K562 (cell line): ENCODE measurements around the gene SGIP1. TPM values are rescaled to one million over a fixed set of nuclear protein-coding genes. Genes with fewer than 3 reads are reported as not detected.

Experiments used
- ATAC-seq: fragments of 200-7000 bp; cut with Tn5 transposase; 3 replicates; pipeline ENCODE4 v1.9.1; 2020; ENCODE audit warnings: moderate library complexity
- BruUV-seq: library from RNA; stranded (reverse); fragments of 400-500 nt; replicated peaks from 2 replicates; lab custom pipeline; 2021; lab: Mats Ljungman, UMichigan
- CTCF ChIA-PET: fragments of 300-600 bp; formaldehyde crosslinking; extraction: SDS; loops from one replicate; lab custom pipeline; 2021; ENCODE audit warnings: low intra/inter-chr PET ratio; lab: Yijun Ruan, JAX
- POLR2A ChIA-PET: fragments of 300-600, 350-650 bp; sonication (Branson Sonifier 250); formaldehyde crosslinking; extraction: SDS; loops from one replicate; lab custom pipeline; 2021; ENCODE audit warnings: antibody characterized with exemption, inconsistent platforms; lab: Yijun Ruan, JAX
- DNase-seq, 4 experiments: peaks; one replicate each; pipeline versions ENCODE4 v3.0.0 to v3.0.0-alpha.2; 2011 to 2018; ENCODE audit warnings: low spot score in 3 of 4, mixed read lengths in 3 of 4; ENCODE audit errors: extremely low read depth in 1 of 4
- FAIRE-seq: peaks from 2 replicates; lab custom pipeline; 2011; peaks lifted over from hg19 to GRCh38; lab: Jason Lieb, UNC
- H2AFZ ChIP-seq: 2 replicates; pipeline ENCODE4 v1.6.0; 2011; ENCODE audit warnings: low read depth, low read length, control low read depth, inconsistent platforms
- H3K27ac ChIP-seq: fragments of 200-600 bp; 3 replicates; pipeline ENCODE4 v1.8.0; 2011; ENCODE audit warnings: low read depth, mild to moderate bottlenecking, control low read depth, inconsistent platforms, low read length, moderate library complexity, mixed read lengths; ENCODE audit errors: extremely low read depth
- H3K27me3 ChIP-seq, 2 experiments: fragments of 300-600 bp in 1 of 2; 2 replicates in 1 of 2; 3 replicates in 1 of 2; pipeline versions ENCODE4 v1.6.0 to v1.8.0; 2011; ENCODE audit warnings: inconsistent platforms in 2 of 2, low read length in 2 of 2, mild to moderate bottlenecking in 1 of 2, mixed read lengths in 1 of 2, moderate library complexity in 1 of 2; ENCODE audit not compliant: control insufficient read depth in 2 of 2, insufficient read depth in 2 of 2
- H3K36me3 ChIP-seq: fragments of 300-600 bp; 3 replicates; pipeline ENCODE4 v1.8.0; 2011; ENCODE audit warnings: mild to moderate bottlenecking, low read length, inconsistent platforms; ENCODE audit not compliant: control insufficient read depth, insufficient read depth
- H3K4me1 ChIP-seq, 2 experiments: fragments of 200-600 bp in 1 of 2; replicated peaks in 1 of 2; 2 replicates in 1 of 2; 3 replicates in 1 of 2; pipeline versions ENCODE4 v1.5.1 to v1.8.0; 2011; ENCODE audit warnings: inconsistent platforms in 2 of 2, low read length in 2 of 2, mild to moderate bottlenecking in 1 of 2, mixed read lengths in 1 of 2, moderate library complexity in 1 of 2; ENCODE audit not compliant: control insufficient read depth in 2 of 2, insufficient read depth in 2 of 2
- H3K4me2 ChIP-seq: 2 replicates; pipeline ENCODE4 v1.6.1; 2011; ENCODE audit warnings: low read length, control low read depth, inconsistent platforms, mixed read lengths; ENCODE audit not compliant: insufficient read depth
- H3K4me3 ChIP-seq: fragments of 200-600 bp; sonication (generic), shearing (Covaris generic); 2 replicates; pipeline ENCODE4 v1.5.1; 2016; ENCODE audit warnings: control low read depth, inconsistent platforms
- H3K79me2 ChIP-seq: fragments of 200-600 bp; 3 replicates; pipeline ENCODE4 v1.8.0; 2011; ENCODE audit warnings: low read length, inconsistent platforms; ENCODE audit not compliant: control insufficient read depth, insufficient read depth
- H3K9ac ChIP-seq, 2 experiments: 2 replicates each; pipeline versions ENCODE4 v1.6.0 to v1.6.1; 2011; ENCODE audit warnings: low read depth in 2 of 2, low read length in 2 of 2, control low read depth in 1 of 2, inconsistent platforms in 1 of 2, mild to moderate bottlenecking in 1 of 2, mixed read lengths in 1 of 2; ENCODE audit not compliant: insufficient read depth in 1 of 2
- H3K9me1 ChIP-seq: one replicate; pipeline ENCODE4 v1.6.0; 2011; ENCODE audit warnings: inconsistent platforms, mild to moderate bottlenecking, low read length, moderate library complexity; ENCODE audit not compliant: control insufficient read depth, insufficient read depth
- H3K9me3 ChIP-seq: replicated peaks from 2 replicates; pipeline ENCODE4 v1.5.1; 2011; ENCODE audit warnings: low read depth, low read length, inconsistent platforms; ENCODE audit not compliant: control insufficient read depth, insufficient read depth
- H4K20me1 ChIP-seq: replicated peaks from 2 replicates; pipeline ENCODE4 v1.6.1; 2011; ENCODE audit warnings: low read length, inconsistent platforms, mixed read lengths; ENCODE audit not compliant: control insufficient read depth, insufficient read depth
- ATF6 ChIP-seq: sonication (generic); formaldehyde crosslinking; IDR thresholded peaks from 2 replicates; pipeline ENCODE4 v1.4.0; 2020; ENCODE audit warnings: mild to moderate bottlenecking, missing genetic modification reagents
- FOXP1 ChIP-seq: sonication (generic); formaldehyde crosslinking; IDR thresholded peaks from 2 replicates; pipeline ENCODE4 v1.8.0; 2022; ENCODE audit warnings: mild to moderate bottlenecking, missing genetic modification reagents
- FUS ChIP-seq: fragments of 200-400 bp; formaldehyde crosslinking; optimal IDR thresholded peaks from 2 replicates; pipeline ENCODE3; 2017; ENCODE audit warnings: low read depth, low read length
- KAT7 ChIP-seq: sonication (generic); formaldehyde crosslinking; IDR thresholded peaks from 2 replicates; pipeline ENCODE4 v1.8.0; 2022; ENCODE audit warnings: missing genetic modification reagents, mild to moderate bottlenecking, borderline replicate concordance
- L3MBTL2 ChIP-seq: fragments of 450-650 bp; IDR thresholded peaks from 2 replicates; pipeline ENCODE4 v1.6.1; 2016; ENCODE audit warnings: mild to moderate bottlenecking, moderate library complexity
- NFE2 ChIP-seq: IDR thresholded peaks from 2 replicates; pipeline ENCODE4 v1.6.1; 2014; ENCODE audit warnings: antibody characterized with exemption, low read depth
- PTTG1 ChIP-seq: fragments of 450-650 bp; IDR thresholded peaks from 2 replicates; pipeline ENCODE4 v1.6.1; 2016; ENCODE audit warnings: low read depth, mild to moderate bottlenecking, missing genetic modification characterization, missing compliant biosample characterization
- SNAPC5 ChIP-seq: fragments of 250-450 bp; sonication (Bioruptor Pico); IDR thresholded peaks from 2 replicates; pipeline ENCODE4 v1.8.0; 2021; ENCODE audit warnings: moderate library complexity, mild to moderate bottlenecking, inconsistent platforms
- SOX6 ChIP-seq: fragments of 450-650 bp; IDR thresholded peaks from 2 replicates; pipeline ENCODE4 v1.6.1; 2014; ENCODE audit warnings: mild to moderate bottlenecking
- SPI1 ChIP-seq: IDR thresholded peaks from 2 replicates; pipeline ENCODE4 v1.6.1; 2011; ENCODE audit warnings: low read depth, low read length, control low read depth, borderline replicate concordance
- TBP ChIP-seq: optimal IDR thresholded peaks from 2 replicates; pipeline ENCODE3; 2011; ENCODE audit warnings: low read depth, low read length, improper control_type of control experiment
- VEZF1 ChIP-seq: fragments of 200-800 bp; sonication (Bioruptor generic); IDR thresholded peaks from 2 replicates; pipeline ENCODE4 v1.6.1; 2017; ENCODE audit warnings: missing genetic modification characterization, missing compliant biosample characterization
- ZBTB8A ChIP-seq: fragments of 450-650 bp; IDR thresholded peaks from 2 replicates; pipeline ENCODE4 v1.6.1; 2018; ENCODE audit warnings: mild to moderate bottlenecking, moderate library complexity; ENCODE audit not compliant: partially characterized antibody
- ZFPM2 ChIP-seq: fragments of 250-450 bp; sonication (Bioruptor Pico); IDR thresholded peaks from 2 replicates; pipeline ENCODE4 v1.5.1; 2022; ENCODE audit warnings: mild to moderate bottlenecking
- ZNF436 ChIP-seq: fragments of 250-450, 450-650 bp; sonication (Bioruptor Pico); formaldehyde crosslinking; IDR thresholded peaks from 2 replicates; pipeline ENCODE4 v1.7.0; 2020; ENCODE audit warnings: mild to moderate bottlenecking
- ZNF561 ChIP-seq: fragments of 450-650 bp; formaldehyde crosslinking; conservative IDR thresholded peaks from 2 replicates; pipeline ENCODE4 v1.4.0; 2020; ENCODE audit warnings: mild to moderate bottlenecking, moderate library complexity
- WGBS: fragments of 100-300 bp; shearing (Covaris generic); methylation state at CpG from one replicate; pipeline ENCODE4 v1.1.6; 2016; ENCODE audit warnings: low coverage, mixed read lengths; ENCODE audit not compliant: insufficient coverage; ENCODE audit errors: missing lambda C conversion rate; 5-methylcytosine and 5-hydroxymethylcytosine counted together
- in situ Hi-C: fragments of 300-500 bp; cut with MboI; formaldehyde crosslinking; loops from 4 replicates; pipeline ENCODE4 v1.15.0; 2018; ENCODE audit warnings: inconsistent platforms, mixed read lengths
- intact Hi-C: fragments of 100-400 bp; cut with micrococcal nuclease; formaldehyde crosslinking; loops from 2 replicates; pipeline ENCODE4 v1.14.2; 2022
- polyA plus RNA-seq, 8 experiments: library from polyadenylated mRNA; depleted of rRNA in 4 of 8; stranded (reverse) in 5 of 8; unstranded in 3 of 8; fragments of >200 nt; fragmentation: Nextera tagmentation in 2 of 8; fragmentation: Illumina TruSeq in 1 of 8; extraction: Ambion mirVana in 2 of 8; extraction: Trizol in 1 of 8; gene quantifications; 2 replicates each; pipeline versions ENCODE4 v1.2.1 to v1.2.3, GENCODE V29; 2011 to 2014; ENCODE audit warnings: inconsistent platforms in 1 of 8, missing spikeins in 1 of 8
- total RNA-seq, 7 experiments: library from RNA; depleted of rRNA in 6 of 7; stranded (reverse); fragments of >200 nt in 6 of 7; fragmentation: Illumina TruSeq in 2 of 7; extraction: Trizol in 2 of 7; gene quantifications; 2 replicates each; pipeline versions ENCODE4 v1.2.1 to v1.2.3, GENCODE V29; 2011 to 2021; ENCODE audit warnings: low replicate concordance in 1 of 7

The SGIP1 gene
- total and polyA plus RNA-seq, 9 of the 15 experiments (the other 6 are each of a cell fraction or from before 2014, with no cell fraction given), result 0.07 to 0.35 TPM; not detected in 7

GRCh38 chr1:66511118-66511517, 22.8 kb upstream of the SGIP1 start (continued):
- TF ChIP-seq TBP (no peak), SNAPC5 (CRISPR knock-in tag) (no peak), FOXP1 (CRISPR knock-in tag) (no peak)

- TF ChIP-seq ATF6 (CRISPR knock-in tag), result no peak
- TF ChIP-seq ZNF436, result no peak
- no peak for TF ChIP-seq ZBTB8A
- TF ChIP-seq KAT7 (CRISPR knock-in tag), result no peak
- no peak for TF ChIP-seq VEZF1 (CRISPR knock-in tag)
- no peak for TF ChIP-seq PTTG1
- no peak for TF ChIP-seq NFE2
- TF ChIP-seq FUS, result no peak
- TF ChIP-seq ZFPM2 (CRISPR knock-in tag), result no peak
- no peak for TF ChIP-seq ZNF561 (CRISPR knock-in tag)
- no peak for TF ChIP-seq L3MBTL2
- no peak for TF ChIP-seq SOX6
- TF ChIP-seq SPI1, result no peak
- H2AFZ ChIP-seq, result no peak overlapping the region
- H3K27me3 ChIP-seq, result peaks cover 0 to 2% of the 10 kb centered on the region in 2 experiments; a peak in 2 of 5 replicates
- H3K4me3 ChIP-seq, result no peak overlapping the region
- no peaks in the 10 kb centered on the region for H3K9me1 ChIP-seq
- no peak overlapping the region for H3K9ac ChIP-seq
- POLR2A ChIA-PET, result no interaction called here
- H3K4me1 ChIP-seq, result no peaks in the 10 kb centered on the region
- no peaks in the 10 kb centered on the region for H3K9me3 ChIP-seq
- intact Hi-C loops (no loop called here), in situ Hi-C loops (no loop called here)
- no peak for DNase-seq
- 3% methylated on average over 6 of the region's 6 CpGs for WGBS
- no peaks in the 10 kb centered on the region for H3K79me2 ChIP-seq
- no peaks in the 10 kb centered on the region for H3K36me3 ChIP-seq
- no peak overlapping the region for H3K27ac ChIP-seq
- no peak for ATAC-seq
- BruUV-seq, result no TSS peak
- CTCF ChIA-PET, result no interaction called here
- FAIRE-seq, result no peak
- no peak overlapping the region for H3K4me2 ChIP-seq
- H4K20me1 ChIP-seq, result no peaks in the 10 kb centered on the region
These were observed 16.0 kb upstream of the SGIP1 start for GRCh38 chr1:66517959-66518358.
